A673 (cell line): ENCODE measurements around the gene CRY2. TPM values are rescaled to one million over a fixed set of nuclear protein-coding genes. Genes with fewer than 3 reads are reported as not detected.

Source experiments
- BruUV-seq: library from RNA; stranded (reverse); fragments of 400-500 nt; replicated peaks from 2 replicates; lab custom pipeline; 2021; lab: Mats Ljungman, UMichigan
- CTCF ChIA-PET: fragments of 300-600 bp; sonication (Branson Sonifier 250); formaldehyde crosslinking; loops from one replicate; lab custom pipeline; 2022; ENCODE audit warnings: antibody characterized with exemption; lab: Charles Lee
- POLR2A ChIA-PET: fragments of 300-600 bp; sonication (Branson Sonifier 250); formaldehyde crosslinking; loops from one replicate; lab custom pipeline; 2022; ENCODE audit warnings: antibody characterized with exemption; ENCODE audit not compliant: low non-redundant PET; lab: Charles Lee
- DNase-seq: peaks from one replicate; pipeline ENCODE4 v3.0.0-alpha.2; 2015; ENCODE audit warnings: low spot score
- H3K27ac ChIP-seq: fragments of 200-600 bp; sonication (generic); 2 replicates; pipeline ENCODE4 v1.5.1; 2016; ENCODE audit warnings: mixed run types, low read depth, mild to moderate bottlenecking, mixed read lengths, antibody characterized with exemption, low read length; ENCODE audit not compliant: poor library complexity, severe bottlenecking
- H3K27me3 ChIP-seq: fragments of 200-600 bp; sonication (generic); replicated peaks from 2 replicates; pipeline ENCODE4 v1.6.1; 2017; ENCODE audit warnings: mixed run types, low read depth, mild to moderate bottlenecking, mixed read lengths, antibody characterized with exemption, low read length; ENCODE audit not compliant: insufficient read depth, poor library complexity
- H3K36me3 ChIP-seq: fragments of 200-600 bp; sonication (generic); 2 replicates; pipeline ENCODE4 v1.6.1; 2016; ENCODE audit warnings: mixed run types, mild to moderate bottlenecking, mixed read lengths, antibody characterized with exemption, low read length; ENCODE audit not compliant: insufficient read depth, poor library complexity, severe bottlenecking
- H3K4me1 ChIP-seq: fragments of 200-600 bp; sonication (generic); 2 replicates; pipeline ENCODE4 v1.6.1; 2017; ENCODE audit warnings: mixed run types, mild to moderate bottlenecking, mixed read lengths, antibody characterized with exemption, low read length; ENCODE audit not compliant: insufficient read depth, poor library complexity, severe bottlenecking
- H3K4me3 ChIP-seq: fragments of 200-600 bp; sonication (generic); 2 replicates; pipeline ENCODE4 v1.5.1; 2016; ENCODE audit warnings: low read depth, mixed run types, mild to moderate bottlenecking, mixed read lengths, low read length; ENCODE audit not compliant: poor library complexity, severe bottlenecking
- H3K9me3 ChIP-seq: fragments of 200-600 bp; sonication (generic); 2 replicates; pipeline ENCODE4 v1.6.1; 2016; ENCODE audit warnings: mixed run types, low read depth, mild to moderate bottlenecking, mixed read lengths, antibody characterized with exemption, low read length; ENCODE audit not compliant: poor library complexity, severe bottlenecking
- EZH2 ChIP-seq: fragments of 200-600 bp; sonication (generic); IDR thresholded peaks from 2 replicates; pipeline ENCODE4 v1.6.1; 2017; ENCODE audit warnings: borderline replicate concordance, low read depth, mild to moderate bottlenecking, mixed read lengths, antibody characterized with exemption, low read length; ENCODE audit not compliant: poor library complexity, severe bottlenecking
- intact Hi-C: fragments of 100-400 bp; cut with micrococcal nuclease; formaldehyde crosslinking; loops from one replicate; pipeline ENCODE4 v1.10.0; 2022; ENCODE audit not compliant: unreplicated experiment
- total RNA-seq: library from RNA; stranded (reverse); gene quantifications from 2 replicates; pipeline ENCODE4 v1.2.3, GENCODE V29; 2021
- TF ChIP-seq, protein P1 (sequence below): fragments of 300-800, 200-600 bp; sonication (generic); conservative IDR thresholded peaks from 2 replicates; pipeline ENCODE4 v1.5.1; 2017; ENCODE audit warnings: low read depth, mild to moderate bottlenecking, antibody characterized with exemption, low read length, moderate library complexity, mixed read lengths

The CRY2 gene
- total RNA-seq, 1 experiment from 2014 or later: 46.4 TPM

DNA sequence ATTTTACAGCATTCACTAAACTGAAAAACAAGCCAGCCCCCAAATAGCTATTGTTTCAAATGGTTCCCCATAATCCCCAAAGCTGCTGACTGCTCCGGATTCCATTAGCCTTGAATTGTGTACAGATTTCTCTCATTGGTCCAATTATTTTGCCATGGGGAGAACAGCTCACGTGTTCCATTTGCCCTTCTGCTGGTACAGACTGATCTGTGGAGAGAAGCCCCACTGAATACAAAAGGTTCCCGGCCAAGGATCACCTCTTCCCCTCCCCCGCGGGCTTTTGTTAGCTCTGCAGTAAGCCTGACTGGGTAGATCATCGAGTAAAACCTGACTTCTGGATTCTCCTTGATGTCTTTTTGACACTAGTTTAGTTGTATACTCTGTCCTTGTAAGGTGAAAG is 29.1 kb downstream of the CRY2 start:
- intact Hi-C loops: loop anchor here (10.0 kb wide), 1 partner anchor 358 kb away; no protein-coding TSS in a partner anchor
- H3K27me3 ChIP-seq: no peaks in the 10 kb centered on the region
- H3K27ac ChIP-seq: no peak overlapping the region
- H3K4me1 ChIP-seq: peaks cover 45% of the 10 kb centered on the region
- DNase-seq: no peak
- TF ChIP-seq EZH2: no peak
- TF ChIP-seq, protein P1, sequence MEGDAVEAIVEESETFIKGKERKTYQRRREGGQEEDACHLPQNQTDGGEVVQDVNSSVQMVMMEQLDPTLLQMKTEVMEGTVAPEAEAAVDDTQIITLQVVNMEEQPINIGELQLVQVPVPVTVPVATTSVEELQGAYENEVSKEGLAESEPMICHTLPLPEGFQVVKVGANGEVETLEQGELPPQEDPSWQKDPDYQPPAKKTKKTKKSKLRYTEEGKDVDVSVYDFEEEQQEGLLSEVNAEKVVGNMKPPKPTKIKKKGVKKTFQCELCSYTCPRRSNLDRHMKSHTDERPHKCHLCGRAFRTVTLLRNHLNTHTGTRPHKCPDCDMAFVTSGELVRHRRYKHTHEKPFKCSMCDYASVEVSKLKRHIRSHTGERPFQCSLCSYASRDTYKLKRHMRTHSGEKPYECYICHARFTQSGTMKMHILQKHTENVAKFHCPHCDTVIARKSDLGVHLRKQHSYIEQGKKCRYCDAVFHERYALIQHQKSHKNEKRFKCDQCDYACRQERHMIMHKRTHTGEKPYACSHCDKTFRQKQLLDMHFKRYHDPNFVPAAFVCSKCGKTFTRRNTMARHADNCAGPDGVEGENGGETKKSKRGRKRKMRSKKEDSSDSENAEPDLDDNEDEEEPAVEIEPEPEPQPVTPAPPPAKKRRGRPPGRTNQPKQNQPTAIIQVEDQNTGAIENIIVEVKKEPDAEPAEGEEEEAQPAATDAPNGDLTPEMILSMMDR: no peak
- no TSS peak for BruUV-seq
- ChIA-PET POLR2A (no interaction called here), CTCF (no interaction called here)
- no peak overlapping the region for H3K4me3 ChIP-seq
- H3K9me3 ChIP-seq: no peaks in the 10 kb centered on the region
- peaks cover 33% of the 10 kb centered on the region for H3K36me3 ChIP-seq

DNA sequence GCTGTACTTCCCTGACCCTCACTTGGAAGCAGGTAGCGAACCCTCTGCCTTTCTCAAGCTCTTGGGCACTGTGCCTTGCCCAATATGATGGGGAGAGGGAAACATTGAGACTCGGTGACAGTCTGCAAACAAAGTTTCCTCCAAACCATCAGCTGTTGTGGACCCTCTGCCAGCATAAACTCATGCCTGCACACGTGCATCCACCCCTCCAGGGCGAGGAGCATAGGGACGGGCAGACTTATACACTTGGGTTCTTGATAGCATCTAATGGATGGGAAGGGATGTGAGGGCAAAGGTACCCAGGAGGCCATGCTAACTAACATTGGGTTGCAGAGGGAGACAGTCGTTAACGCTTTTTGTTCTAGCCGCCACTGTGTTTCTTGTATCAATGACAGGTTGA is 29.9 kb downstream of the CRY2 start:
- Histone ChIP-seq H3K4me1 (peaks cover 42% of the 10 kb centered on the region), H3K9me3 (no peaks in the 10 kb centered on the region), H3K27me3 (no peaks in the 10 kb centered on the region), H3K4me3 (no peak overlapping the region), H3K27ac (no peak overlapping the region), H3K36me3 (peaks cover 31% of the 10 kb centered on the region)
- intact Hi-C loops: loop anchor here (10.0 kb wide), 1 partner anchor 358 kb away; no protein-coding TSS in a partner anchor
- BruUV-seq: no TSS peak
- ChIA-PET CTCF (no interaction called here), POLR2A (no interaction called here)
- TF ChIP-seq, protein P1: no peak
- no peak for TF ChIP-seq EZH2
- no peak for DNase-seq

DNA sequence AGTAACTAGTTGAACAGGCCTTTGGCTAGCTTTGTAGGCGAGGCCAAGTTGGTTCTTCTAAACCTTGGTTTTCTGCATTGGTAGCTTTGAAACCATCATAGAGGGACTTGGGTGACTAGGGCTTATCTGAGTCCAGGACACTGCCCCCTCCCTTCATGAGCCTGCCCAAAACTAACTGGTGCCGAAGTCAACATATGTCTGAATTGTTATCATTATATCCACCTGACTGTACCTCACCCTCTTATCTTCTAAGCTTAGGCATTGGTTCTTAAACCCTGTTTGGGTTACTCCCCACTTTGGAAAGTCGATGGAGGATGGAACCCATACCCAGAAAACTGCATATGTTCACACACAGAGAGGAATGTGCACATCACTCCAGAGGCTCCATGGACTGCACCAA is 30.6 kb downstream of the CRY2 start:
- CTCF ChIA-PET: no interaction called here
- intact Hi-C loops: loop anchor here (10.0 kb wide), 1 partner anchor 357 kb away; no protein-coding TSS in a partner anchor

More for the DNA sequence above, 30.6 kb downstream of the CRY2 start:
- Histone ChIP-seq H3K36me3 (peaks cover 31% of the 10 kb centered on the region), H3K9me3 (no peaks in the 10 kb centered on the region), H3K4me1 (peaks cover 35% of the 10 kb centered on the region), H3K4me3 (no peak overlapping the region), H3K27ac (no peak overlapping the region), H3K27me3 (no peaks in the 10 kb centered on the region)
- TF ChIP-seq, protein P1: no peak
- TF ChIP-seq EZH2: no peak
- no TSS peak for BruUV-seq
- POLR2A ChIA-PET: no interaction called here
- DNase-seq: no peak
